HG03354 (cell line): ENCODE measurements around the gene RAB27B.

Experiments used
- ATAC-seq: cut with Tn5 transposase; IDR thresholded peaks from one replicate; pipeline ENCODE4 v1.9.1; 2021; ENCODE audit warnings: mild to moderate bottlenecking; ENCODE audit not compliant: unreplicated experiment, poor library complexity, severe bottlenecking

RAB27B gene

DNA sequence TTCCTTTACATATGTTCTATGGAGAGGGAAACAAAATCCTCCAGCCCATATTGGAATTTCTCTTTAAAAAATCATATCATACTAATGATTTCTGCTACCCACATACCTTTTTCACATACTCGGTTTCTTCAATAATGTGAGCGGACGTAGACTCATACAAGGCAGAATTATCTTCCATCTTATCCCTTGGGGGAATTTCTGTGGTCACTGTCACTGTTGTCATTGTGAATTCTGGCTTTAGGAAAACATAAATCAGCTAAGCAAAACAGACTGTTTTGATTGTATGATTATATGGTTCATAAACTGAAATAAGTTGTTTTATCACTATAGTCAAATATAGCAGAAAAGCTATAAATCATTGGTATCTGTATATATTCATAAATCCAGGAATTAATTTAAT, 114.3 kb downstream of the RAB27B start:
- no peak for ATAC-seq
